Measurements from ENCODE around the gene BARX2.

The BARX2 gene

DNA sequence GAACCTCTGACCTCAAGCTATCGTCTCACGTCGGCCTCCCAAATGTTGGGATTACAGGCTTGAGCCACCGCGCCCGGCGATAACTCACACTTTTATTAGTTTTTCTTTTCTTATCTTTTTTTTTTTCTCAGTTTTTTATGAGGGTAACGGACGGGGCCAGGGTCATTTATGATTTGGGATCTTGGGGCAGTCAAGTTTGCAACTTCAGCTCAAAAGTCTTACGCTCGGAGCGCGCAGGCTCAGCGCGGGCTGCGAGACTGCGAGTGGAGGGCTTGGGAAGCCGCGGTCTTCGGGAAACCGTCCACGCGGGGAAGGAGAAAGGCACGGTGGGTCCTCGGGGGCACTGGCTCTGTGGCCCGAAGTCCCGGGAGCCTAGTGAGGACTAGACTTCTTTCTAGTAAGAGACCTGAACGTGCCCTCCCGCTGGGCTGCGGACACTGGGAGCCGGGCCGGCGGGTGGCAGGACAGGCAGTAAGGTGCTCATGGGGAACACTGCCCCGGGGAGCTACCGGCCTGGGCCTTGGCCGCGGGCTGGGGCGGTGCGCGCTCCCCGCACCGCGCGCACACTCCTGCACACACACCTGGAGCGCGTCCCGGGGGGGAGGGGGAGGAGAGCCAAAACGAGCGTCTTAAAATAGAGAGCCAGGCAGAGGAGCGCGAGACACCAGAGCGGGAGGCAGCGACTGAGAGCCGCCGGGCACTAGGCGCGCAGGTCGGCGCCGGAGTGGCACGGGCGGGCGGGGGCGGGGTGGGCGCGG, 476 bp upstream of the BARX2 start:
- Histone ChIP-seq H3K27ac (ENCODE audit: low read depth, low read length) (no peak overlapping the region), H3K9ac (ENCODE audit: low read depth, low read length) (no peak overlapping the region), H3K27me3 (ENCODE audit: control insufficient read depth, insufficient read depth, low read length) (peaks cover 92% of the 10 kb centered on the region)

DNA sequence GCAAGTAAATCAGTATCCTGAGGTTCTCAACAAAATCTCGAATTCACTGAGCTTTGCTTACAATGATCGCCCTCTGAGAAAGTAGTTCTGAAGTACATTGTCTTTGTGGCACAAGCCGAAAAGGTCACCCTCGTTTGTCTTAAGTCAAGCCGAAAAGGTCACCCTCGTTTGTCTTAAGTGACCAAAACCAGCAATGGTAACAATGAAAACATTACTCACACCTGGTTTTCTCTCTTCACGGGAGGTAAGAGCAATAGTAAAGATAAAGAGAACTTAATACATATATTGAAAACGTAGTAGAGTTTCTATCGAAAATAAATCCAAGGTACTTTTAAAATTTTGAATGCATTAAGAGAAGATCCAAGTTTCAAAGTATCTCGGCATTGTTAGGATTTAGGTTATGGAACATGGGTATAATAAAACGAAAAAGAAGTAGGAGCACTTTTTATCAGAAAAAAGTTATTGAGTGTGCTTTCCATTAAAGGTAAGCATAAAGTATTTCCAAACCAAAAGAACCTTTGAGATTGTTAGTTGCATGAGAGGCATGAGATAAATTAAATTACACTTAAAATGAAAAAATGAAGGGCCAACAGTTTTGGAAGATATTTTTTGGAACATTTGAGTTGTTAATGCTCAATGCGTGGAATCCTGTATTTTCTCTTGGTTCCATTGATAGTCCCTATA, 1.2 kb downstream of the BARX2 start:
- peaks cover 10% of the 10 kb centered on the region for H3K4me1 ChIP-seq (ENCODE audit: control insufficient read depth, insufficient read depth, low read length)
- peak overlapping the region; percentile 63 for H3K4me3 ChIP-seq (ENCODE audit: low read depth, low read length)
- H3K27me3 ChIP-seq (ENCODE audit: control insufficient read depth, insufficient read depth, low read length), result peaks cover 77% of the 10 kb centered on the region
- no peak overlapping the region for H3K9ac ChIP-seq (ENCODE audit: low read depth, low read length)
- no peaks in the 10 kb centered on the region for H3K9me3 ChIP-seq (ENCODE audit: control insufficient read depth, insufficient read depth, low read length)
- H3K27ac ChIP-seq (ENCODE audit: low read depth, low read length), result no peak overlapping the region
- H3K36me3 ChIP-seq (ENCODE audit: control insufficient read depth, insufficient read depth, low read length), result no peaks in the 10 kb centered on the region

More for the DNA sequence above, 476 bp upstream of the BARX2 start:
- Histone ChIP-seq H3K9me3 (ENCODE audit: control insufficient read depth, insufficient read depth, low read length) (no peaks in the 10 kb centered on the region), H3K4me3 (ENCODE audit: low read depth, low read length) (peak overlapping the region; percentile 63), H3K4me1 (ENCODE audit: control insufficient read depth, insufficient read depth, low read length) (peaks cover 10% of the 10 kb centered on the region), H3K36me3 (ENCODE audit: control insufficient read depth, insufficient read depth, low read length) (no peaks in the 10 kb centered on the region)

DNA sequence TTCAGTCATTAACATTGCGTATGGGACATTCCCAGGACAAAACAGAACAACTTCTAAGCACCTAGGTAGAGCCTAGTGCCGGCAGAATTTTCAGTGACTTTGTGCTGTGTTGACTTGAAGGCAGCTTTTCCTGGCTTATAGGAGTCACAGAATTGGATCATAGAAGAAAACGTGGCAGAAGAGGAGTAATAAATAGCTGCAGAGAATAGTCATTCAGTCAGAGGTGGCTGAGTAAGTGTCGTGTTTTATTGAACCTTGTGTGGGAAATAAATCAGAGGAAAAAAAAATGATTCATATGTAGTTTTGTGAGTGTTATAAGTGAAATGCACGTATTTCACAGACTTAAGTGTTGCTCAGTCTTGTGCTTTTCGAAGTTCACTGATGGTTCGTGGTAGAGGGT, 2.1 kb downstream of the BARX2 start:
- Histone ChIP-seq H3K4me3 (ENCODE audit: low read depth, low read length) (no peak overlapping the region), H3K4me1 (ENCODE audit: control insufficient read depth, insufficient read depth, low read length) (peaks cover 8% of the 10 kb centered on the region), H3K36me3 (ENCODE audit: control insufficient read depth, insufficient read depth, low read length) (no peaks in the 10 kb centered on the region), H3K9me3 (ENCODE audit: control insufficient read depth, insufficient read depth, low read length) (no peaks in the 10 kb centered on the region), H3K27me3 (ENCODE audit: control insufficient read depth, insufficient read depth, low read length) (peaks cover 67% of the 10 kb centered on the region), H3K27ac (ENCODE audit: low read depth, low read length) (no peak overlapping the region), H3K9ac (ENCODE audit: low read depth, low read length) (no peak overlapping the region)

DNA sequence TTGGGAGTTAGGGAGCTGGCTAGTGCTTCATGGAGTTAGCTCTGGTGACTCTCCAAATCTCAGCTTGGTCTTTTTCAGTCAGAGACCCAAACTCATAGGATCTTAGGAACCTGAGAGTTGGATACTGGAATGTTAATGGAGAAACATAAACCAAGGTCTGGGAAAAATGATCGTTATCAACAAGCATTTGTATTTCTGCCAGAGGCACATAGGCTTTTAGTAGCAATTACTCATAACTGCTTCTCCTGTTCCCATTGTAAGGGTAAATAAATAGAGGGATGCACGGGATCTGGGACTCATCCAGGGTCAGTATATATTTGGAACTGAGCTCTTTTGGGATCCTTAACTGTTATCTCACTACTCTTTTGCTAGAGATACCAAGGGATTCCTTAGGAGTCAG, 4.8 kb downstream of the BARX2 start:
- Histone ChIP-seq H3K9me3 (ENCODE audit: control insufficient read depth, insufficient read depth, low read length) (no peaks in the 10 kb centered on the region), H3K36me3 (ENCODE audit: control insufficient read depth, insufficient read depth, low read length) (no peaks in the 10 kb centered on the region), H3K4me1 (ENCODE audit: control insufficient read depth, insufficient read depth, low read length) (peaks cover 8% of the 10 kb centered on the region), H3K9ac (ENCODE audit: low read depth, low read length) (no peak overlapping the region), H3K27ac (ENCODE audit: low read depth, low read length) (no peak overlapping the region), H3K27me3 (ENCODE audit: control insufficient read depth, insufficient read depth, low read length) (peaks cover 41% of the 10 kb centered on the region), H3K4me3 (ENCODE audit: low read depth, low read length) (no peak overlapping the region)

DNA sequence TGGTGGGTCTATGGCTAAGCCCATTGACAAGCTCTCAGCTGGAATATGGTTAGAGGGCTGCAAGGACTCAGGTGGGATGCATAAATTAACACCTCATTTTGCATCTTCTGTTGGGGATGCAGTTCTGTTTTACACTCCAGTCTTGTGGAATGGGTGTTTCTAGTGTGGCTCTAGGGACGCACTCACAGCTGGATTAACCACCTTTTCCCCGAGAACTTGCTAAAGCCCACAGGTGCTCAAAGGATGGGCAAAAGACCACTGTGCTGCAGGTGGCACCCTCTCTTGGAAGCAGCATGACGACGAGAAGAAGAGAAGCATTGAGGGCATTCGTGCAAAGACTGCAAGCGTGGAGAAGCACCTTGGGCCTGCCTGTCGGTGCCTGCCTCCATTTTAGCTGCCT, 6.9 kb downstream of the BARX2 start:
- Histone ChIP-seq H3K9me3 (ENCODE audit: control insufficient read depth, insufficient read depth, low read length) (no peaks in the 10 kb centered on the region), H3K36me3 (ENCODE audit: control insufficient read depth, insufficient read depth, low read length) (no peaks in the 10 kb centered on the region)

DNA sequence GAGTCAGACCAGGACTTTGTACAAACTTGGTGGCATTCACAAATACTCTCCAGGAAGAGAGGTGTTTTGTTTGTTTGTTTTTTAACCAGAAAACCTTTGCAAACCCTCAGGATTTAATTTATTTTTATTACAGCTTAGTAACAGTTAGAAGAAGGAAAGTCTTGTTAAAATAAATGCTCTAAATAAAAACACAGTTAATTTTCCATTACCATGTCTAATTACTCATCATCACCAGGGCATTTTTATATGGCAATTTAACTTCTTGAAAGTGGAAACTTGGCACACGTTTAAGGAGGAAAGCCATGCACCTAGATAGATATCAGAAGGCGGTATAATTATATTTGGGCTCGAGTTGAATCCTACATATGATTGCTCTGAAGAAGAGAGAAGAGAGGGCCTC, 7.4 kb downstream of the BARX2 start:
- Histone ChIP-seq H3K4me1 (ENCODE audit: control insufficient read depth, insufficient read depth, low read length) (no peaks in the 10 kb centered on the region), H3K9me3 (ENCODE audit: control insufficient read depth, insufficient read depth, low read length) (no peaks in the 10 kb centered on the region), H3K36me3 (ENCODE audit: control insufficient read depth, insufficient read depth, low read length) (no peaks in the 10 kb centered on the region), H3K4me3 (ENCODE audit: low read depth, low read length) (no peak overlapping the region), H3K27me3 (ENCODE audit: control insufficient read depth, insufficient read depth, low read length) (peaks cover 17% of the 10 kb centered on the region), H3K9ac (ENCODE audit: low read depth, low read length) (no peak overlapping the region), H3K27ac (ENCODE audit: low read depth, low read length) (no peak overlapping the region)

More for the DNA sequence above, 6.9 kb downstream of the BARX2 start:
- Histone ChIP-seq H3K27ac (ENCODE audit: low read depth, low read length) (no peak overlapping the region), H3K4me3 (ENCODE audit: low read depth, low read length) (no peak overlapping the region), H3K9ac (ENCODE audit: low read depth, low read length) (no peak overlapping the region), H3K27me3 (ENCODE audit: control insufficient read depth, insufficient read depth, low read length) (peaks cover 21% of the 10 kb centered on the region), H3K4me1 (ENCODE audit: control insufficient read depth, insufficient read depth, low read length) (no peaks in the 10 kb centered on the region)

DNA sequence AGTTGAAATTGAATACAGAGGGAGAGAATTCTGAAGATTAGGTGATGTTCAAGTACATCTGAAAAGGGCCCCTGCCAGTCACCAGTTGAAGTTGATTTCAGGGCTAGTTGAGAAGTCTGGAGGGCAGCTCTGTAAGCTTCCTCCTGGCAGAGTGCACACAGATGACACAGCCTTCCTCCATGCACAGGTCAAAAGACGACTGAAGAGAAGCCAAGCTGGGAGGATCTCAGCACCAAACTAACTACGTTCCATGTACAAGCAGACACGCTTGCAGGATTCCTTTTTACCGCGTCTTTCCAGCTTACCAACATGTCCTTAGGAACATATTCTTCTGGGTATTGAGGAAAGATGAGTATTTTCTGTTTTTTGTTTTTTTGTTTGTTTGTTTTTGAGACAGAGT, 7.9 kb downstream of the BARX2 start:
- Histone ChIP-seq H3K4me1 (ENCODE audit: control insufficient read depth, insufficient read depth, low read length) (no peaks in the 10 kb centered on the region), H3K9ac (ENCODE audit: low read depth, low read length) (no peak overlapping the region), H3K36me3 (ENCODE audit: control insufficient read depth, insufficient read depth, low read length) (no peaks in the 10 kb centered on the region), H3K27me3 (ENCODE audit: control insufficient read depth, insufficient read depth, low read length) (peaks cover 12% of the 10 kb centered on the region), H3K9me3 (ENCODE audit: control insufficient read depth, insufficient read depth, low read length) (no peaks in the 10 kb centered on the region), H3K27ac (ENCODE audit: low read depth, low read length) (no peak overlapping the region), H3K4me3 (ENCODE audit: low read depth, low read length) (no peak overlapping the region)

DNA sequence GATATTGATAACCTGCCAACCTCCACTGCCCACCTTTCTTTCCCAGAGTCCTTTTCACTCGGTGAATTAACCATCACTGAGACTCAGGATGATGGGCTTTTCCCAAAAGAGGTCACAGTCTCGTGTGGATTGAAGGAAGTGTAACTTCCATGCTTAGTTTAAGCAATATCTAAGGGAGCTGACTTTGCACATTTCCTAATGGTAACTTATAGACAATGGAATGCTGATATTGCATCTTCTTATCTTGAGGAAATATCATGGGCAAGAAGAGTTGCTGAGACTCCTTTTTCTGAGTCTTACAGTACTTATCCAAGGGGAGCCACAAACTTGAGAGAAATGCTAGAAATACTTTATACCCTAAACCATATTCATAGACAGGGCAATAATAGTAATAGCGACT, 8.8 kb downstream of the BARX2 start:
- no peak overlapping the region for H3K27ac ChIP-seq (ENCODE audit: low read depth, low read length)
- no peaks in the 10 kb centered on the region for H3K4me1 ChIP-seq (ENCODE audit: control insufficient read depth, insufficient read depth, low read length)

DNA sequence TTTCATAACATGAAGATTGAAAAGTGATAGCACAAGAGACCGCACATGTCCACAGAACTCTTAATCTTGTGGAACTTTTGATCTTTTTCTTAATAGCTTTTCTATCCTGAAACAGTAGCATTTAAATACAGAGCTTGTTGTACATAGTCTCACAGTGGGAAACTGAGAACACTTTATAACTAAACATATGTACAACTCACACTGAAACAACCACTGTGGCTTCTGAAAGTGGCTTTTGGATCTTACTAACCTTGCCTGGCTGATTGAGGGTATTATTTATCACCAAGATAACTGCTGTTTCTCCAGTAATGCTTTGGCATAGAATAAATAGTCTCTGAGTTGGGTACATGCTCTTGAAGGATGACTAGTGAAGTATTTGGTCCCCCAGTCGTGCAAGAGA, 10.2 kb downstream of the BARX2 start:
- Histone ChIP-seq H3K27me3 (ENCODE audit: control insufficient read depth, insufficient read depth, low read length) (no peaks in the 10 kb centered on the region; the same call in none of the 2 replicates), H3K4me1 (ENCODE audit: control insufficient read depth, insufficient read depth, low read length) (no peaks in the 10 kb centered on the region), H3K9me3 (ENCODE audit: control insufficient read depth, insufficient read depth, low read length) (no peaks in the 10 kb centered on the region), H3K9ac (ENCODE audit: low read depth, low read length) (no peak overlapping the region), H3K36me3 (ENCODE audit: control insufficient read depth, insufficient read depth, low read length) (no peaks in the 10 kb centered on the region), H3K27ac (ENCODE audit: low read depth, low read length) (no peak overlapping the region), H3K4me3 (ENCODE audit: low read depth, low read length) (no peak overlapping the region)

More for the DNA sequence above, 8.8 kb downstream of the BARX2 start:
- H3K27me3 ChIP-seq (ENCODE audit: control insufficient read depth, insufficient read depth, low read length), result peaks cover 6% of the 10 kb centered on the region
- H3K9ac ChIP-seq (ENCODE audit: low read depth, low read length), result no peak overlapping the region
- no peaks in the 10 kb centered on the region for H3K9me3 ChIP-seq (ENCODE audit: control insufficient read depth, insufficient read depth, low read length)
- no peak overlapping the region for H3K4me3 ChIP-seq (ENCODE audit: low read depth, low read length)
- no peaks in the 10 kb centered on the region for H3K36me3 ChIP-seq (ENCODE audit: control insufficient read depth, insufficient read depth, low read length)

DNA sequence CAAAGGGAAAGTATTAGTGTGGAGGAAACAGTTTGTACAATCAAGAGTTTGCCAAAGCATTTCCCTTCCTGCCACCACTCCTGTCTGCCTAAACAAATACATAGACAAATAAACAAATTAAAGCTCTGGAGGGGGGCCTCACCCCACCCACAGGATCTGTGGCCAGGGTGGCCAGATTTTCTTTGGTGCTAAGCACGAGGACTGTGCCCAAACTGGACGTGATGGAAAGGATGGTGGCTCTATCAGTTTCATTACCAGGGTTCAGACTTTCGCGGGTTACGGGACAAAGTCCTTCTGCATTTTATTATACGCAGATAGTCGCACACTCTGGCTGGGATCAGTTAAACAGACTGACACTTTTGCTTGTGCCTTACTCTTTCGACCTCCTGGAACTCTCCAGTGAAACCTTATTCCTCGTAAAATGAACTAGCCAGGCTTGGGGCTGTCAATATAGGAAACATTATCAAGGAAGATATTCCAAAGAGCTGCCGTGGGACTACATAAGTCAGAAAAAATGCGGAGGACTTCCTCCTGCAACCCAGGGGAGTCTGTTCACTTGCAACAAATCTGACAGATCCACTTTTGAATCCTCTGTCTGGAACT, 11.2 kb downstream of the BARX2 start:
- H3K9me3 ChIP-seq (ENCODE audit: control insufficient read depth, insufficient read depth, low read length), result no peaks in the 10 kb centered on the region
- no peak overlapping the region for H3K4me3 ChIP-seq (ENCODE audit: low read depth, low read length)
- no peak overlapping the region for H3K9ac ChIP-seq (ENCODE audit: low read depth, low read length)
- no peak overlapping the region for H3K27ac ChIP-seq (ENCODE audit: low read depth, low read length)
- no peaks in the 10 kb centered on the region for H3K36me3 ChIP-seq (ENCODE audit: control insufficient read depth, insufficient read depth, low read length)
- no peaks in the 10 kb centered on the region for H3K4me1 ChIP-seq (ENCODE audit: control insufficient read depth, insufficient read depth, low read length)
- no peaks in the 10 kb centered on the region; the same call in none of the 2 replicates for H3K27me3 ChIP-seq (ENCODE audit: control insufficient read depth, insufficient read depth, low read length)

DNA sequence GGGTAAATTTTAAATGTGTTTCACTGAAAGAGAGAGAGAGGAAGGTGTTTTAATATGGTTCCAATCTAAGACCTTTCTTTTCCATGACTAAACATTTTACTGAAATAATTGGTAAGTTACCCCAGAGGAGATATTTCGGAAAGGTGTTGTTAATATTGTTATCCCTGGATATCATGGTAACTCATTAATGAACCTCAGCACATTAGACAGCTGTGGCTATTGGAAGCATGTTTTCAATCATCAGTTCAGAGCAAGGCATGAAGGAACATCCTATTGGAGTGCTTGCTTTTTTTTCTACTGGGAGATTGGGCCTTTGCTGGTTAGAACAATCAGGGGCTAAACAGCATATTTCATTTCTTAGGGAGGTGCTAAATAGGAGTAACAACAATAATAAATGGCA, 11.8 kb downstream of the BARX2 start:
- no peak overlapping the region for H3K9ac ChIP-seq (ENCODE audit: low read depth, low read length)
- no peaks in the 10 kb centered on the region; the same call in none of the 2 replicates for H3K27me3 ChIP-seq (ENCODE audit: control insufficient read depth, insufficient read depth, low read length)
- no peak overlapping the region for H3K4me3 ChIP-seq (ENCODE audit: low read depth, low read length)
- no peak overlapping the region for H3K27ac ChIP-seq (ENCODE audit: low read depth, low read length)
- H3K36me3 ChIP-seq (ENCODE audit: control insufficient read depth, insufficient read depth, low read length), result no peaks in the 10 kb centered on the region
- H3K9me3 ChIP-seq (ENCODE audit: control insufficient read depth, insufficient read depth, low read length), result no peaks in the 10 kb centered on the region
- H3K4me1 ChIP-seq (ENCODE audit: control insufficient read depth, insufficient read depth, low read length), result no peaks in the 10 kb centered on the region
